Endothelial cell of umbilical vein (primary cell): Measurements from ENCODE around the gene SLC4A11. TPM values are rescaled to one million over a fixed set of nuclear protein-coding genes. Genes with fewer than 3 reads are reported as not detected.

ENCODE experiments used
- BruUV-seq: library from RNA; stranded (reverse); fragments of 400-500 nt; replicated peaks from 2 replicates; lab custom pipeline; 2021; lab: Mats Ljungman, UMichigan
- CTCF ChIA-PET: fragments of 300-600, 350-600 bp; sonication (Branson Sonifier 250); formaldehyde crosslinking; loops from one replicate; lab custom pipeline; 2021; ENCODE audit warnings: antibody characterized with exemption, inconsistent platforms; lab: Charles Lee
- POLR2A ChIA-PET: fragments of 300-600, 350-600 bp; sonication (Branson Sonifier 250); formaldehyde crosslinking; loops from one replicate; lab custom pipeline; 2021; ENCODE audit warnings: antibody characterized with exemption, inconsistent platforms; lab: Charles Lee
- DNase-seq: peaks from one replicate; pipeline ENCODE4 v3.0.0-alpha.2; 2011; ENCODE audit warnings: low read depth, low spot score
- FAIRE-seq: peaks from 2 replicates; lab custom pipeline; 2011; peaks lifted over from hg19 to GRCh38; lab: Jason Lieb, UNC
- H2AFZ ChIP-seq: 2 replicates; pipeline ENCODE4 v1.6.0; 2012; ENCODE audit warnings: low read depth, low read length, control low read depth, inconsistent platforms
- H3K27ac ChIP-seq: 2 replicates; pipeline ENCODE4 v1.5.1; 2011; ENCODE audit warnings: low read depth, mild to moderate bottlenecking, control low read depth, low read length, moderate library complexity; ENCODE audit not compliant: insufficient read depth
- H3K27me3 ChIP-seq, 2 experiments: 2 replicates each; pipeline versions ENCODE4 v1.6.0 to v1.6.1; 2011; ENCODE audit warnings: low read length in 2 of 2, mixed read lengths in 1 of 2; ENCODE audit not compliant: control insufficient read depth in 2 of 2, insufficient read depth in 2 of 2
- H3K36me3 ChIP-seq, 2 experiments: 2 replicates in 1 of 2; 3 replicates in 1 of 2; pipeline ENCODE4 v1.5.1; 2011; ENCODE audit warnings: low read length in 2 of 2, mild to moderate bottlenecking in 1 of 2, moderate library complexity in 1 of 2; ENCODE audit not compliant: control insufficient read depth in 2 of 2, insufficient read depth in 2 of 2; ENCODE audit errors: extremely low read depth in 1 of 2
- H3K4me1 ChIP-seq: 3 replicates; pipeline ENCODE4 v1.5.1; 2011; ENCODE audit warnings: mild to moderate bottlenecking, low read length; ENCODE audit not compliant: control insufficient read depth, insufficient read depth; ENCODE audit errors: extremely low read depth
- H3K4me2 ChIP-seq: 2 replicates; pipeline ENCODE4 v1.6.1; 2011; ENCODE audit warnings: low read length, control low read depth, mixed read lengths; ENCODE audit not compliant: insufficient read depth
- H3K4me3 ChIP-seq, 3 experiments: fragments of 200-600 bp in 1 of 3; sonication (generic), shearing (Covaris generic) in 1 of 3; replicated peaks in 1 of 3; 2 replicates each; pipeline ENCODE4 v1.5.1; 2011 to 2016; ENCODE audit warnings: control low read depth in 3 of 3, low read length in 3 of 3, mild to moderate bottlenecking in 2 of 3, inconsistent platforms in 1 of 3, low read depth in 1 of 3, moderate library complexity in 1 of 3; ENCODE audit not compliant: insufficient read depth in 1 of 3
- H3K79me2 ChIP-seq: 2 replicates; pipeline ENCODE4 v1.6.0; 2012; ENCODE audit warnings: low read length, inconsistent platforms; ENCODE audit not compliant: control insufficient read depth, insufficient read depth
- H3K9ac ChIP-seq: replicated peaks from 2 replicates; pipeline ENCODE3; 2011; ENCODE audit warnings: low read length, control low read depth; ENCODE audit not compliant: insufficient read depth; ENCODE audit errors: extremely low read depth
- H3K9me1 ChIP-seq: replicated peaks from 3 replicates; pipeline ENCODE4 v1.6.0; 2011; ENCODE audit warnings: mild to moderate bottlenecking, low read length; ENCODE audit not compliant: control insufficient read depth, insufficient read depth; ENCODE audit errors: extremely low read depth
- H3K9me3 ChIP-seq: replicated peaks from 2 replicates; pipeline ENCODE4 v1.5.1; 2012; ENCODE audit warnings: low read length, inconsistent platforms; ENCODE audit not compliant: control insufficient read depth, insufficient read depth
- H4K20me1 ChIP-seq: replicated peaks from 2 replicates; pipeline ENCODE3; 2011; ENCODE audit warnings: mild to moderate bottlenecking, low read length; ENCODE audit not compliant: control insufficient read depth, insufficient read depth; ENCODE audit errors: extremely low read depth
- EZH2 ChIP-seq: IDR thresholded peaks from 2 replicates; pipeline ENCODE4 v1.6.1; 2012; ENCODE audit warnings: borderline replicate concordance, low read depth, mild to moderate bottlenecking, moderate library complexity, low read length, inconsistent platforms; ENCODE audit not compliant: severe bottlenecking
- FOS ChIP-seq: IDR thresholded peaks from 2 replicates; pipeline ENCODE4 v1.6.1; 2011; ENCODE audit warnings: mild to moderate bottlenecking, low read length, moderate library complexity, borderline replicate concordance; ENCODE audit not compliant: insufficient read depth
- JUN ChIP-seq: IDR thresholded peaks from 2 replicates; pipeline ENCODE4 v1.6.1; 2011; ENCODE audit warnings: borderline replicate concordance, low read depth; ENCODE audit not compliant: insufficient read length, insufficient read depth
- MYC ChIP-seq: IDR thresholded peaks from one replicate; pipeline ENCODE4 v1.6.1; 2011; ENCODE audit warnings: mild to moderate bottlenecking, low read depth, low read length
- POLR2A ChIP-seq: IDR thresholded peaks from 2 replicates; pipeline ENCODE4 v1.6.1; 2012; ENCODE audit warnings: low read depth, mild to moderate bottlenecking, control low read depth, low read length
- POLR2AphosphoS5 ChIP-seq: IDR thresholded peaks from 2 replicates; pipeline ENCODE4 v1.6.1; 2012; ENCODE audit warnings: low read depth, mild to moderate bottlenecking, control low read depth, low read length, moderate library complexity; ENCODE audit not compliant: insufficient read depth
- dilution Hi-C: fragments of 300-500 bp; cut with MboI; formaldehyde crosslinking; loops from one replicate; pipeline ENCODE4 v1.15.0; 2019; ENCODE audit warnings: low sequenced_read_pairs; ENCODE audit not compliant: extremely low pct_ligation_motif_present
- intact Hi-C: fragments of 100-400 bp; cut with micrococcal nuclease; formaldehyde crosslinking; loops from one replicate; pipeline ENCODE4 v1.10.0; 2022
- polyA plus RNA-seq, 4 experiments: library from polyadenylated mRNA; depleted of rRNA in 3 of 4; stranded (reverse) in 3 of 4; unstranded in 1 of 4; fragments of >200 nt; gene quantifications; 2 replicates each; pipeline versions ENCODE4 v1.2.1 to v1.2.3, GENCODE V29; 2011 to 2012; ENCODE audit warnings: missing spikeins in 1 of 4
- total RNA-seq: library from RNA; stranded (reverse); gene quantifications from 2 replicates; pipeline ENCODE4 v1.2.3, GENCODE V29; 2021
- TF ChIP-seq, protein P1 (sequence below): IDR thresholded peaks from 2 replicates; pipeline ENCODE4 v1.6.1; 2011; ENCODE audit not compliant: insufficient read depth, insufficient read length
- TF ChIP-seq, protein P2 (sequence below), 2 donors: IDR thresholded peaks; 1 replicate in 1 of 2; 2 replicates in 1 of 2; pipeline ENCODE4 v1.5.1; 2011; ENCODE audit warnings: low read length in 2 of 2, mild to moderate bottlenecking in 2 of 2, moderate library complexity in 2 of 2, control low read depth in 1 of 2, inconsistent platforms in 1 of 2, low read depth in 1 of 2; ENCODE audit not compliant: insufficient read depth in 1 of 2; ENCODE audit errors: extremely low read depth in 1 of 2

SLC4A11 gene
- total and polyA plus RNA-seq, 2 donors (not counting 3 experiments of a cell fraction or from before 2014, with no cell fraction given), result 5.7 to 10.2 TPM

DNA sequence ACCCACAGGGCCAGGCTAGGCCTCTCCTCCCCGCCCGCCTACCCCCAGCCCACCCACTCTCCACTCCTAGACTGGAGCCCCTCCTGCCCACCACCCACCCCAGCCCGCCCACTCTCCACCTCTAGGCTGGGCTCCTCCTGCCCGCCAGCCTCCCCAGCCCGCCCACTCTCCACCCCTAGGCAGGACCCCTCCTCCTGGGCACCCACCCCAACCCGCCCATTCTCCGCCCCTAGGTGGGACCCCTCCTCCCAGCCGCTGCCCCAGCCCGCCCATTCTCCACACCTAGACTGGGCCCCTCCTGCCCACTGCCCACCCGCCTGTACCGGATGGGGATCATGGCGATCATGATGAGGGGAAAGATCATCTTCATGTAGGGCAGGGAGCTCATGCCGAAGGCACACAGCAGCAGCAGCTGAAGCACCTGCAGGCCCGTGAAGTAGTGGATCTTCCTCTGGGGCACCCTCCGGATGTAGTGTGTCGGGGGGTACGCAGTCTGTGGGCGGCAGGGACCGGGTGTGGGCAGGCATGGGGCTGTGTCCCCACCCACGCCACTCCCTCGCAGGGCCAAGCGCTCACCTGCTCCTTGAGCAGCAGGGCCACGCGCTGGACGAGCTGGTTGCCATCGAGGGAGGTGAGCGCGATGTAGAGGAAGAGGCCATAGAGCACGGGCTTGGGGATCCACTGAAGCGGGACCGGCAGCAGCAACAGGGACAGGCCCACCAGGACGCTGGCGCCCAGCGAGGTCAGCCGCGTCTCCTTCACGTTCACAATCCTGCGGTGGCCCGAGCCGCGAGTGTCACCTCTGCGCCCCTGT is 10.8 kb downstream of the SLC4A11 start:
- dilution Hi-C loops (no loop called here), intact Hi-C loops (no loop called here)
- H3K79me2 ChIP-seq, result no peaks in the 10 kb centered on the region
- no peak overlapping the region for H3K27ac ChIP-seq
- ChIA-PET CTCF (interaction anchor here (0.5 kb wide), 1 partner anchor 30 kb away, joined by 3 read pairs; no protein-coding TSS in a partner anchor), POLR2A (no interaction called here)
- no peak overlapping the region for H3K4me2 ChIP-seq
- TF ChIP-seq JUN, result no peak
- no peak for TF ChIP-seq POLR2A
- TF ChIP-seq POLR2AphosphoS5, result no peak
- TF ChIP-seq MYC, result no peak
- no peak for TF ChIP-seq FOS
- TF ChIP-seq, protein P1, sequence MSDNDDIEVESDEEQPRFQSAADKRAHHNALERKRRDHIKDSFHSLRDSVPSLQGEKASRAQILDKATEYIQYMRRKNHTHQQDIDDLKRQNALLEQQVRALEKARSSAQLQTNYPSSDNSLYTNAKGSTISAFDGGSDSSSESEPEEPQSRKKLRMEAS, result no peak
- TF ChIP-seq EZH2, result no peak
- TF ChIP-seq, protein P2, sequence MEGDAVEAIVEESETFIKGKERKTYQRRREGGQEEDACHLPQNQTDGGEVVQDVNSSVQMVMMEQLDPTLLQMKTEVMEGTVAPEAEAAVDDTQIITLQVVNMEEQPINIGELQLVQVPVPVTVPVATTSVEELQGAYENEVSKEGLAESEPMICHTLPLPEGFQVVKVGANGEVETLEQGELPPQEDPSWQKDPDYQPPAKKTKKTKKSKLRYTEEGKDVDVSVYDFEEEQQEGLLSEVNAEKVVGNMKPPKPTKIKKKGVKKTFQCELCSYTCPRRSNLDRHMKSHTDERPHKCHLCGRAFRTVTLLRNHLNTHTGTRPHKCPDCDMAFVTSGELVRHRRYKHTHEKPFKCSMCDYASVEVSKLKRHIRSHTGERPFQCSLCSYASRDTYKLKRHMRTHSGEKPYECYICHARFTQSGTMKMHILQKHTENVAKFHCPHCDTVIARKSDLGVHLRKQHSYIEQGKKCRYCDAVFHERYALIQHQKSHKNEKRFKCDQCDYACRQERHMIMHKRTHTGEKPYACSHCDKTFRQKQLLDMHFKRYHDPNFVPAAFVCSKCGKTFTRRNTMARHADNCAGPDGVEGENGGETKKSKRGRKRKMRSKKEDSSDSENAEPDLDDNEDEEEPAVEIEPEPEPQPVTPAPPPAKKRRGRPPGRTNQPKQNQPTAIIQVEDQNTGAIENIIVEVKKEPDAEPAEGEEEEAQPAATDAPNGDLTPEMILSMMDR (IDR thresholded peaks at IDR 0.05; ENCODE audit: extremely low read depth in 1 of 2, insufficient read depth in 1 of 2, low read depth in 1 of 2, low read length in 2 of 2), result no peak
- no peaks in the 10 kb centered on the region for H3K9me3 ChIP-seq
- no TSS peak for BruUV-seq
- no peaks in the 10 kb centered on the region for H3K36me3 ChIP-seq
- H3K27me3 ChIP-seq, result no peaks in the 10 kb centered on the region
- no peaks in the 10 kb centered on the region for H3K9me1 ChIP-seq
- no peak overlapping the region for H3K4me3 ChIP-seq
- FAIRE-seq (no peak), DNase-seq (no peak)
- H3K4me1 ChIP-seq, result no peaks in the 10 kb centered on the region
- no peak overlapping the region for H2AFZ ChIP-seq
- H3K9ac ChIP-seq, result no peak overlapping the region
- no peaks in the 10 kb centered on the region for H4K20me1 ChIP-seq
